ENCODE measurements around the gene ITGA2B.
"Not testable (repeated sequence)": the region's sequence is repeated elsewhere in the genome, so short reads cannot be mapped to it uniquely, and the experiment has no call there.

ITGA2B gene

GRCh38 chr17:44330263-44330662, 59.2 kb downstream of the ITGA2B start:
- ATAC-seq (ENCODE audit: low read depth); H3K9me3 Mint-ChIP-seq; H3K36me3 Mint-ChIP-seq; H3K27me3 Mint-ChIP-seq; H3K27ac Mint-ChIP-seq; H3K4me3 Mint-ChIP-seq; DNase-seq (ENCODE audit: low spot score in 2 of 2): not testable (repeated sequence)
- peaks cover 21% of the 10 kb centered on the region for H3K4me1 Mint-ChIP-seq

GRCh38 chr17:44329516-44329915, 59.9 kb downstream of the ITGA2B start:
- not testable (repeated sequence) for ATAC-seq (ENCODE audit: low read depth); H3K27me3 Mint-ChIP-seq; H3K9me3 Mint-ChIP-seq; H3K36me3 Mint-ChIP-seq; DNase-seq (ENCODE audit: low spot score in 2 of 2); H3K27ac Mint-ChIP-seq; H3K4me3 Mint-ChIP-seq
- H3K4me1 Mint-ChIP-seq = peaks cover 19% of the 10 kb centered on the region

- no peak overlapping the region for H3K27ac Mint-ChIP-seq
- no peaks in the 10 kb centered on the region for H3K36me3 Mint-ChIP-seq
- DNase-seq (ENCODE audit: low spot score in 2 of 2) (no peak), ATAC-seq (ENCODE audit: low read depth) (no peak)
- peaks cover 21% of the 10 kb centered on the region for H3K4me1 Mint-ChIP-seq
- no peaks in the 10 kb centered on the region for H3K9me3 Mint-ChIP-seq
- H3K27me3 Mint-ChIP-seq = no peaks in the 10 kb centered on the region
- peak overlapping the region; percentile 14 for H3K4me3 Mint-ChIP-seq
Measured at GRCh38 chr17:44327715-44328449, 61.6 kb downstream of the ITGA2B start.

DNA sequence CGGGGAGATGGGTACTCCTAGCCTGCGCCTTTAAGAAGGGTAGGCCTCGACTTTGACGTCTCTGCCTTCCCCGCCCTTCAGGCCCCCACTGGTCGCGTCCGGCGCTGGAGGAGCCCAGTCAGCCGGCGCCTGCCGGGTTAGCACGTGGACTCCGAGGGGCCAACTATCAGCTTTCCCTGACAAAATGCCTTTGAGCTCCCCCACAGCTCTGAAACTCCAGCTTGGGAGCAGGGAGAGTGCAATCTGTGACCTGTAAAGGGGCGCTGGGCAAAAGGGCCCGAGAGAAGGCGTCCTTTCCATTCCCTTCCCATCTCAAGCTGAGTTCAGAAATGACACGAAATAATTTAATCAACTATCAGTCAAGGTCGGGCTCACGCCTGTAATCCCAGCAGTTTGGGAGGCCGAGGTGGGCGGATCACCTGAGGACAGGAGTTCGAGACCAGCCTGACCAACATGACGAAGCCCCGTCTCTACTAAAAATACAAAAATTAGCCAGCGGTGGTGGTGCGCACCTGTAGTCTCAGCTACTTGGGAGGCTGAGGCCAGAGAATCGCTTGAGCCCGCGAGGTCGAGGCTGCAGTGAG, 62.5 kb downstream of the ITGA2B start:
- Mint-ChIP-seq H3K4me1 (peaks cover 23% of the 10 kb centered on the region), H3K36me3 (peaks cover 2% of the 10 kb centered on the region), H3K27me3 (no peaks in the 10 kb centered on the region), H3K4me3 (peak overlapping the region; percentile 73), H3K9me3 (no peaks in the 10 kb centered on the region), H3K27ac (peak overlapping the region; percentile 99)
- DNase-seq (ENCODE audit: low spot score in 2 of 2) (peak; percentile 81 to 90), ATAC-seq (ENCODE audit: low read depth) (peak; percentile 68)

DNA sequence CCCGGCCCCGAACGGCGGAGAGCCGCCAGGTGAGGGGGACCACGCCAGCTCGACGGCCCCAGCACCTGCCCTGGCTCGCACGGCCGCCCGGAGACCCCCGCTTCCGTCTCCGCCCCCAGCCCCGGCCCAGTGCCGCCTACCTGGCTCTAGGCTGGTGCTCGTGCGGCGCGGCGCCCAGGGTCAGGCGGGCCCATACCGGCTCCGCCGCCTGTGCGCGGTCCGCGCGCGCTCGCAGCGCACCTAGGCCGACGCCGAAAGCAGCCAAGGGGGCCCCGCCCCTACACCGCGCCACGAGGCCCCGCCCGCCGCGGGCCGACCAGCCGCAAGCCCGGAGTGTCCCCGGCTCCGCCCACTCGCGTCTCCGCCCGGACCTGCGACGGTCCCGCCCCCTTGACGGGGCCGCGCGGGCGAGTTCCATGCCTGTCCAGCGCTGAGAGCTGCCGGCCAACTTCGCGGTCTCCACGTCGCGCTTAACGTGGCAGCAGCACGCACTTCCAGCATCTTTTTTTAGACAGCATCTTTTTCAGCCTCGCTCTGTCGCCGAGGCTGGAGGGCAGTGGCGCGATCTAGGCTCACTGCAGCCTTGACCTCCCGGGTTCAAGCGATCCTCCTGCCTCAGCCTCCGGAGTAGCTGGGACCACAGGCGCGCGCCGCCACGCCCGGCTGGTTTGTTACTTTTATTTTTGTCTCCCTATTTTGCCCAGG, 64.7 kb downstream of the ITGA2B start, which contains the start of gene SLC25A39:
SLC25A39 (minus strand) TSS at position 253 of the 705 bp plus-strand sequence. CDS start 1,261 bp downstream, outside the sequence.
- Mint-ChIP-seq H3K4me3 (peak within 1 kb of the TSS; percentile 96), H3K9me3 (no peaks in the 10 kb centered on the region), H3K27ac (peak within 1 kb of the TSS; percentile 99), H3K36me3 (peaks cover 8% of the 10 kb centered on the region), H3K27me3 (no peaks in the 10 kb centered on the region), H3K4me1 (peaks cover 16% of the 10 kb centered on the region)
- peak; percentile 63 for ATAC-seq (ENCODE audit: low read depth)
- peak; percentile 96 to 98 for DNase-seq (ENCODE audit: low spot score in 2 of 2)

- H3K36me3 Mint-ChIP-seq = peaks cover 13% of the 10 kb centered on the region
- peak overlapping the region; percentile 41 for H3K27ac Mint-ChIP-seq
- no peaks in the 10 kb centered on the region for H3K27me3 Mint-ChIP-seq
- DNase-seq (ENCODE audit: low spot score in 2 of 2) = no peak
- no peaks in the 10 kb centered on the region for H3K9me3 Mint-ChIP-seq
- peak overlapping the region; percentile 96 for H3K4me3 Mint-ChIP-seq
- ATAC-seq (ENCODE audit: low read depth) = no peak
- H3K4me1 Mint-ChIP-seq = peaks cover 16% of the 10 kb centered on the region
Measured at GRCh38 chr17:44324092-44324570, 65.3 kb downstream of the ITGA2B start.

DNA sequence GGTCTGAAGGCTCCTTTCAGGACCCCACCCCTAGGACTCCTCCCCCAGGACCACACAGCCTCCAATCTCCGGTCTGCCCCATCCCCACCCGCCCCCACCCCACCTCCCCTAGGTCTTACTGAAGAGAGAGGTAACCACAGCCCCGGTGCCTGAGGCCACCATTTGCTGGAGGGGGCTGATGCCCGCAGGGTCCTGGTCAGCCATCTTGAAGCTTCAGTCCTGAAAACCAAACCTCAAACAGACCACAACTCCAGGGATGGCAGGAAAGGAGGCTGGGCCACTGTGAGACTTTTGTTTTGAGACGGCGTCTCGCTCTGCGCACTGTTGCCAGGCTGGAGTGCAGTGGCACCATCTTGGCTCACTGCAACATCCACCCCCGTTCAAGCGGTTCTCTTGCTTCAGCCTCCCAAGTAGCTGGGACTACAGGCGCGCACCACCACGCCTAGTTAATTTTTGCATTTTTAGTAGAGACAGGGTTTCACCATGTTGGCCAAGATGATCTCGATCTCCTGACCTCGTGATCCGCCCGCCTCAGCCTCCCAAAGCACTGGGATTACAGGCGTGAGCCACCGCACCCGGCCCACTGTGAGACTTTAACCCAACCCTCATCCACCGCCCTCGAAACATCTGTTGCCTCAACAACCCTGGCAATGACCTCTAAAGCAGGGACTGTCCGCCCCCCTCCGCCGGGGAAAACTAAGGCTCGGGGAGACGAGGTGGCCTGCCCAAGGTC, 65.9 kb downstream of the ITGA2B start:
- H3K4me3 Mint-ChIP-seq = peak overlapping the region; percentile 96
- ATAC-seq (ENCODE audit: low read depth) = no peak
- H3K9me3 Mint-ChIP-seq = no peaks in the 10 kb centered on the region
- no peak for DNase-seq (ENCODE audit: low spot score in 2 of 2)
- H3K27me3 Mint-ChIP-seq = peaks cover under 1% of the 10 kb centered on the region
- H3K36me3 Mint-ChIP-seq = peaks cover 13% of the 10 kb centered on the region
- H3K27ac Mint-ChIP-seq = peak overlapping the region; percentile 41
- peaks cover 16% of the 10 kb centered on the region for H3K4me1 Mint-ChIP-seq

- H3K27ac Mint-ChIP-seq = no peak overlapping the region
- peaks cover 6% of the 10 kb centered on the region for H3K27me3 Mint-ChIP-seq
- H3K36me3 Mint-ChIP-seq = peaks cover 15% of the 10 kb centered on the region
- ATAC-seq (ENCODE audit: low read depth) (no peak), DNase-seq (ENCODE audit: low spot score in 2 of 2) (no peak)
- H3K9me3 Mint-ChIP-seq = peaks cover 3% of the 10 kb centered on the region
- peak overlapping the region; percentile 29 for H3K4me3 Mint-ChIP-seq
- peaks cover 16% of the 10 kb centered on the region for H3K4me1 Mint-ChIP-seq
Measured at GRCh38 chr17:44322236-44322895, 67.1 kb downstream of the ITGA2B start.

Measured in memory B cell (primary cell).